HEK293T (cell line): Measurements from ENCODE around the gene C1orf87.

Experiments used
- CTCF ChIA-PET: fragments of 350-600 bp; formaldehyde crosslinking; extraction: SDS; loops from one replicate; lab custom pipeline; 2021; ENCODE audit warnings: antibody characterized with exemption, inconsistent platforms; lab: Yijun Ruan, JAX
- POLR2A ChIA-PET: fragments of 350-600 bp; formaldehyde crosslinking; extraction: SDS; loops from one replicate; lab custom pipeline; 2020; ENCODE audit warnings: antibody characterized with exemption, inconsistent platforms; lab: Yijun Ruan, JAX
- DNase-seq: peaks from one replicate; pipeline ENCODE4 v3.0.0; 2012; ENCODE audit warnings: mixed read lengths; ENCODE audit errors: extremely low spot score
- ARNT ChIP-seq: fragments of 450-650 bp; IDR thresholded peaks from 2 replicates; pipeline ENCODE4 v1.6.1; 2017; ENCODE audit warnings: mild to moderate bottlenecking
- BHLHE40 ChIP-seq: fragments of 450-650 bp; IDR thresholded peaks from 2 replicates; pipeline ENCODE4 v1.6.1; 2016; ENCODE audit warnings: mild to moderate bottlenecking, moderate library complexity, borderline replicate concordance
- CTBP1 ChIP-seq: fragments of 450-650 bp; IDR thresholded peaks from 2 replicates; pipeline ENCODE4 v1.6.1; 2016; ENCODE audit warnings: borderline replicate concordance
- ELF4 ChIP-seq: fragments of 450-650 bp; IDR thresholded peaks from 2 replicates; pipeline ENCODE4 v1.6.1; 2017; ENCODE audit warnings: antibody characterized with exemption
- FOXA1 ChIP-seq: fragments of 450-650 bp; IDR thresholded peaks from 2 replicates; pipeline ENCODE4 v1.6.1; 2016; ENCODE audit warnings: mild to moderate bottlenecking
- FOXK2 ChIP-seq: fragments of 450-650 bp; IDR thresholded peaks from 2 replicates; pipeline ENCODE4 v1.6.1; 2016; ENCODE audit warnings: mild to moderate bottlenecking
- FOXM1 ChIP-seq: fragments of 450-650 bp; IDR thresholded peaks from 2 replicates; pipeline ENCODE4 v1.6.1; 2017; ENCODE audit warnings: mild to moderate bottlenecking, borderline replicate concordance
- HDGF ChIP-seq: fragments of 450-650 bp; IDR thresholded peaks from 2 replicates; pipeline ENCODE4 v1.6.1; 2017; ENCODE audit warnings: antibody characterized with exemption, borderline replicate concordance
- L3MBTL2 ChIP-seq: fragments of 450-650 bp; conservative IDR thresholded peaks from 2 replicates; pipeline ENCODE4 v1.6.1; 2016; ENCODE audit warnings: mild to moderate bottlenecking
- LEF1 ChIP-seq: fragments of 450-650 bp; IDR thresholded peaks from 2 replicates; pipeline ENCODE4 v1.6.1; 2017; ENCODE audit warnings: mild to moderate bottlenecking, borderline replicate concordance
- NFRKB ChIP-seq: fragments of 450-650 bp; IDR thresholded peaks from 2 replicates; pipeline ENCODE4 v1.6.1; 2016; ENCODE audit warnings: mild to moderate bottlenecking, moderate library complexity
- SP1 ChIP-seq: fragments of 450-650 bp; IDR thresholded peaks from 2 replicates; pipeline ENCODE4 v1.6.1; 2017
- SUZ12 ChIP-seq: fragments of 450-650 bp; IDR thresholded peaks from 2 replicates; pipeline ENCODE4 v1.6.1; 2016; ENCODE audit warnings: mild to moderate bottlenecking
- TARDBP ChIP-seq: fragments of 450-650 bp; IDR thresholded peaks from 2 replicates; pipeline ENCODE4 v1.6.1; 2016
- ZNF384 ChIP-seq: fragments of 450-650 bp; IDR thresholded peaks from 2 replicates; pipeline ENCODE4 v1.6.1; 2016
- TF ChIP-seq, protein P1 (sequence below): fragments of 450-650 bp; IDR thresholded peaks from 2 replicates; pipeline ENCODE4 v1.6.1; 2016

C1orf87 gene

GRCh38 chr1:60036856-60037460 is 36.6 kb downstream of the C1orf87 start:
- TF ChIP-seq ZNF384 = no peak
- no peak for TF ChIP-seq BHLHE40
- no peak for TF ChIP-seq FOXM1
- TF ChIP-seq L3MBTL2 = no peak
- TF ChIP-seq, protein P1, sequence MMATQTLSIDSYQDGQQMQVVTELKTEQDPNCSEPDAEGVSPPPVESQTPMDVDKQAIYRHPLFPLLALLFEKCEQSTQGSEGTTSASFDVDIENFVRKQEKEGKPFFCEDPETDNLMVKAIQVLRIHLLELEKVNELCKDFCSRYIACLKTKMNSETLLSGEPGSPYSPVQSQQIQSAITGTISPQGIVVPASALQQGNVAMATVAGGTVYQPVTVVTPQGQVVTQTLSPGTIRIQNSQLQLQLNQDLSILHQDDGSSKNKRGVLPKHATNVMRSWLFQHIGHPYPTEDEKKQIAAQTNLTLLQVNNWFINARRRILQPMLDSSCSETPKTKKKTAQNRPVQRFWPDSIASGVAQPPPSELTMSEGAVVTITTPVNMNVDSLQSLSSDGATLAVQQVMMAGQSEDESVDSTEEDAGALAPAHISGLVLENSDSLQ = no peak
- TF ChIP-seq LEF1 = no peak
- no peak for TF ChIP-seq FOXK2
- TF ChIP-seq TARDBP = no peak
- no peak for TF ChIP-seq ELF4
- TF ChIP-seq NFRKB = no peak
- no peak for TF ChIP-seq CTBP1
- no peak for TF ChIP-seq ARNT
- TF ChIP-seq FOXA1 = no peak
- no peak for TF ChIP-seq SUZ12
- no peak for TF ChIP-seq HDGF
- TF ChIP-seq SP1 = no peak
- DNase-seq = no peak
- CTCF ChIA-PET = interaction anchor here (1.0 kb wide), 1 partner anchor 61 kb away, joined by 3 read pairs; no protein-coding TSS in a partner anchor
- POLR2A ChIA-PET = no interaction called here

GRCh38 chr1:60035921-60036320 is 37.6 kb downstream of the C1orf87 start:
- TF ChIP-seq, protein P1 = no peak
- no peak for TF ChIP-seq ZNF384
- POLR2A ChIA-PET = no interaction called here
- CTCF ChIA-PET = interaction anchor here (0.6 kb wide), 1 partner anchor 1228 kb away, joined by 4 read pairs; no protein-coding TSS in a partner anchor
- no peak for DNase-seq

DNA sequence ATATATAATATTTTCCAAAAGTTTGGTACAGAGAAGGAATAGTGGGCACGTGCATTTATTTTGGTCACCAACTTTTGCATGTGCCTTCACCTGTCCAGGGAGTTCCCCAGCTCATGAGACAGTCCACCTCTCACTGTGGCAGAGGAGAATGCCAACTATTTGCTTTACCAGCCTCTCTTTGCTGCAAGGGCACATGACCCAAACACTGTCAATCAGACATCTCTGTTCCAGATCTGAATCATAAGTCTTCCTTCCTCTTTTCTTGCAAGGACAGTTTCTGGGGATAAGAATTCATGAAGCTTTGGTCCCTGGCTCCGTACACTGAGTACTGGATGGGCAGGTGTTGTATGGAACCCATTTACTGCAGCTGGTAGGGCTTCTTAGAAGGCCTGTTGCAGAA is 38.6 kb downstream of the C1orf87 start:
- no peak for DNase-seq
- POLR2A ChIA-PET = no interaction called here
- CTCF ChIA-PET = no interaction called here
- TF ChIP-seq FOXK2 = no peak
- no peak for TF ChIP-seq TARDBP
- no peak for TF ChIP-seq HDGF
- no peak for TF ChIP-seq L3MBTL2
- TF ChIP-seq BHLHE40 = no peak
- no peak for TF ChIP-seq CTBP1
- TF ChIP-seq ELF4 = no peak
- TF ChIP-seq ARNT = no peak
- no peak for TF ChIP-seq FOXM1

DNA sequence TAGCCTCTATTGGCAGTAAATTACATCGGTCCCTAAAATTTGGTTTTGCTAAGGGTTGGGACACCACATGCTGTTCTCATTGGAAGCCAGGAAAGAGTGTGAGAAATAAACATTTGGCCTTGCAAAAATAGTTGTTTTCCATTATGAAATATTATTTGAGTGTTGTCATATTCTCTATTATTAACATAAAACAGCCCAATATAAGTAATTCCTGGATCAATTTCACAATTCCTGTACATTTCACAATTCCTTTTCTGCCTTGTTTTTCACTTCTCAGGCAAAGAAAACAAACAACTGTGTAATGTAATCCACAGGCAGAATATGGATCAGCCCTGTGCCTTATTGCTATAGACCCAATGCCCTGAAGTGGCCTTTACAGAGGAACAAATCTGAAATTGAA is 40.5 kb downstream of the C1orf87 start:
- POLR2A ChIA-PET = no interaction called here
- CTCF ChIA-PET = no interaction called here
- TF ChIP-seq HDGF = no peak
- no peak for TF ChIP-seq FOXM1
- TF ChIP-seq FOXK2 = no peak
- no peak for TF ChIP-seq FOXA1
- no peak for TF ChIP-seq LEF1
- no peak for TF ChIP-seq SUZ12
- no peak for TF ChIP-seq SP1
- TF ChIP-seq, protein P1 = no peak
- no peak for TF ChIP-seq BHLHE40
- TF ChIP-seq TARDBP = no peak
- no peak for TF ChIP-seq CTBP1
- TF ChIP-seq ZNF384 = no peak
- no peak for TF ChIP-seq L3MBTL2
- no peak for TF ChIP-seq NFRKB
- no peak for TF ChIP-seq ARNT
- no peak for TF ChIP-seq ELF4
- no peak for DNase-seq

- POLR2A ChIA-PET = no interaction called here
- TF ChIP-seq BHLHE40 (no peak), L3MBTL2 (no peak)
- DNase-seq = no peak
- CTCF ChIA-PET = no interaction called here
Measured at GRCh38 chr1:60031146-60031545, 42.4 kb downstream of the C1orf87 start.

DNA sequence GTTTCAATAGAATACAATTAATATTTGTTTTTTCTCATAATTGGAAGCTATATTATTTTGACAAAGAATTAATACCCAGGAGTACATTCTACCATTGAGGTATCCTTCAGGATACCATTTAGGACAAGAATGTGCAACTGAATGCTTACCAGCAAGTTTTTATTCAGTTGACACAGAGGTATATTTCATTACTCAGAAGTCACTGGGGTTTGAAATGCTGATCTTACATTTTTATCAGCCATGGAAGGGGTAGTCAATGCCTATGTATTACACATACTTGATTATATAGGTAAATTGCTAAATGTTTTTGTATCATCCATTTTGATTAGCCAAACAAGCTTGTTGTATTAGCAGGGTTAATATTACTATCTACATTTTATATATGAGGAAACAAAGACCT is 48.0 kb downstream of the C1orf87 start:
- DNase-seq = no peak
- TF ChIP-seq ARNT = no peak
- ChIA-PET CTCF (interaction anchor here (0.7 kb wide), 1 partner anchor 1260 kb away, joined by 3 read pairs; no protein-coding TSS in a partner anchor), POLR2A (no interaction called here)

GRCh38 chr1:60017508-60018205 is 55.9 kb downstream of the C1orf87 start:
- no peak for TF ChIP-seq SUZ12
- TF ChIP-seq FOXM1 = no peak
- TF ChIP-seq FOXK2 = no peak
- TF ChIP-seq LEF1 = no peak
- no peak for TF ChIP-seq ZNF384
- no peak for TF ChIP-seq NFRKB
- TF ChIP-seq CTBP1 = no peak
- TF ChIP-seq SP1 = no peak
- TF ChIP-seq, protein P1 = no peak
- no peak for TF ChIP-seq FOXA1
- TF ChIP-seq ARNT = no peak
- TF ChIP-seq HDGF = no peak
- TF ChIP-seq ELF4 = no peak
- TF ChIP-seq L3MBTL2 = no peak
- no peak for TF ChIP-seq BHLHE40
- TF ChIP-seq TARDBP = no peak
- POLR2A ChIA-PET = no interaction called here
- CTCF ChIA-PET = no interaction called here
- no peak for DNase-seq
